ENCODE results near the gene TSEN15.

DNA sequence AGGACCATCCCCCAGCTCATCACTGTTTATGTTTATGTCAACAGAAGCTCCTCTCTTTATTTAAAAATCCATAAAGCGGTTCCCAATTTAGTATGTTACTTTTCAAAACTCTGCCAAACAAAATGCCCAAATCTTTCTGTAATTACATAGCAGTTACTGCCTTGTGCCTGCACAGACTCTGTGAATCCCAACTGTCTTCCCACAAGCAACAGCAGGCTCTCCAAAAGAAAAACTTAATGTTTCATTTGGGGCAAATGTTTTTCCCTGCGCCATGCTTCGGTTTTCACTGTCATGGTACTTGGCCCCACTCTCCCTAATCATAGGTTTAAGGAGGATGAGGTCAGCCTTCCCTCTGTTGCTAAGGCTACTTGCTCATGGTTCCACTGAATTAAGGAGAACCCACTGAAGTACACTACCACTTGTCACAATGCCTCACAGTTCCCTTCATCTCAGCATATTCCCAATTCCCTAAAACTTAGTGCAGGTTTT, 18.6 kb upstream of the TSEN15 start:
- no peak for TF ChIP-seq CBX2 (IDR thresholded peaks at IDR 0.05; ENCODE audit: low read depth, low read length)
- TF ChIP-seq CBX2 (CRISPR knock-in tag; IDR thresholded peaks at IDR 0.05; ENCODE audit: low read depth): no peak
- no peak for TF ChIP-seq ELF1 (CRISPR knock-in tag; IDR thresholded peaks at IDR 0.05)
- TF ChIP-seq MAZ (IDR thresholded peaks at IDR 0.05; ENCODE audit: borderline replicate concordance, low read depth, low read length): no peak
- no peak for TF ChIP-seq MAZ (CRISPR knock-in tag; IDR thresholded peaks at IDR 0.05; ENCODE audit: low read depth)
- TF ChIP-seq PREB (CRISPR knock-in tag; IDR thresholded peaks at IDR 0.05): no peak
- no peak for TF ChIP-seq FOXO1 (CRISPR knock-in tag; IDR thresholded peaks at IDR 0.05)
- TF ChIP-seq ZNF883 (CRISPR knock-in tag; IDR thresholded peaks at IDR 0.05; ENCODE audit: not compliant biosample characterization): no peak
- TF ChIP-seq ZSCAN29 (CRISPR knock-in tag; conservative IDR thresholded peaks at IDR 0.05): no peak
- TF ChIP-seq MTF2 (CRISPR knock-in tag; IDR thresholded peaks at IDR 0.05; ENCODE audit: borderline replicate concordance): no peak
- TF ChIP-seq CTCF (CRISPR knock-in tag; IDR thresholded peaks at IDR 0.05): no peak
- TF ChIP-seq ATF1 (CRISPR knock-in tag; IDR thresholded peaks at IDR 0.05): no peak
- TF ChIP-seq POLR2AphosphoS5 (IDR thresholded peaks at IDR 0.05; ENCODE audit: low read depth, low read length): no peak

Measured in HepG2 (cell line).